Stomach (tissue), 9 donors: ENCODE results near the gene RECQL5. TPM values are rescaled to one million over a fixed set of nuclear protein-coding genes. Genes with fewer than 3 reads are reported as not detected.

Source experiments
- DNase-seq, 2 donors: peaks; one replicate each; pipeline versions ENCODE4 v3.0.0 to v3.0.0-alpha.2; 2013 to 2019
- H3K27ac ChIP-seq, 5 donors: fragments of 200-600 bp in 4 of 5; sonication (generic) in 4 of 5; one replicate each; pipeline ENCODE4 v1.5.1; 2013 to 2019; ENCODE audit warnings: mild to moderate bottlenecking in 1 of 5, moderate library complexity in 1 of 5
- H3K27me3 ChIP-seq, 3 donors: fragments of 200-600 bp; sonication (generic); one replicate each; pipeline ENCODE4 v1.5.1; 2017 to 2019; ENCODE audit warnings: mixed run types in 1 of 3
- H3K36me3 ChIP-seq, 4 donors: fragments of 200-600 bp; sonication (generic); 1 replicate in 3 of 4; 2 replicates in 1 of 4; pipeline ENCODE4 v1.5.1; 2016 to 2019
- H3K4me1 ChIP-seq, 4 donors: fragments of 200-600 bp; sonication (generic); one replicate each; pipeline ENCODE4 v1.5.1; 2016 to 2019
- H3K4me3 ChIP-seq, 4 donors: fragments of 200-600 bp; sonication (generic) in 3 of 4; one replicate each; pipeline ENCODE4 v1.5.1; 2016 to 2019; ENCODE audit warnings: mild to moderate bottlenecking in 1 of 4
- H3K9me3 ChIP-seq, 4 donors: fragments of 200-600 bp; sonication (generic); one replicate each; pipeline ENCODE4 v1.5.1; 2016 to 2019
- EP300 ChIP-seq: sonication (generic); formaldehyde crosslinking; IDR thresholded peaks from one replicate; pipeline ENCODE4 v1.6.1; 2017; ENCODE audit warnings: antibody characterized with exemption
- POLR2A ChIP-seq, 4 donors: fragments of 450-650 bp; IDR thresholded peaks; one replicate each; pipeline ENCODE4 v1.6.1; 2016; ENCODE audit warnings: antibody characterized with exemption in 4 of 4, control low read depth in 2 of 4, mild to moderate bottlenecking in 1 of 4, moderate library complexity in 1 of 4
- POLR2AphosphoS5 ChIP-seq, 3 donors: sonication (generic); formaldehyde crosslinking; IDR thresholded peaks; one replicate each; pipeline ENCODE4 v1.6.1; 2016; ENCODE audit warnings: antibody characterized with exemption in 3 of 3
- WGBS, 5 donors: extraction: QIAGEN DNeasy Blood & Tissue Kit in 3 of 5; methylation state at CpG; one replicate each; pipeline versions ENCODE4 v1.1.5 to v1.1.7; 2013 to 2018; 5-methylcytosine and 5-hydroxymethylcytosine counted together
- intact Hi-C: fragments of 100-400 bp; cut with DNase I; formaldehyde crosslinking; loops from one replicate; pipeline ENCODE4 v1.15.1; 2023; ENCODE audit warnings: low total_unique reads
- polyA plus RNA-seq, 3 donors: library from polyadenylated mRNA; stranded (reverse); fragments of 200-250 nt; gene quantifications; one replicate each; pipeline ENCODE4 v1.2.3, GENCODE V29; 2013
- total RNA-seq, 5 donors: library from RNA; depleted of rRNA; stranded (reverse); fragments of >200 nt; gene quantifications; one replicate each; pipeline versions ENCODE4 v1.1.0 to v1.2.3, GENCODE V29; 2014 to 2016
- TF ChIP-seq, protein P1 (sequence below), 7 experiments: fragments of 450-650 bp in 4 of 7; fragments of 200-600 bp in 3 of 7; sonication (generic) in 3 of 7; IDR thresholded peaks; one replicate each; pipeline ENCODE4 v1.5.1; 2016 to 2019; ENCODE audit warnings: antibody characterized with exemption in 7 of 7, control low read depth in 2 of 7, mild to moderate bottlenecking in 1 of 7
- donor health status: healthy with polysubstance abuse.
- donor health status: Bipolar disorder and iron deficiency.
- donor health status: healthy.

Gene RECQL5
- total and polyA plus RNA-seq, 8 donors = 21.4 to 229 (median 48.7) TPM

DNA sequence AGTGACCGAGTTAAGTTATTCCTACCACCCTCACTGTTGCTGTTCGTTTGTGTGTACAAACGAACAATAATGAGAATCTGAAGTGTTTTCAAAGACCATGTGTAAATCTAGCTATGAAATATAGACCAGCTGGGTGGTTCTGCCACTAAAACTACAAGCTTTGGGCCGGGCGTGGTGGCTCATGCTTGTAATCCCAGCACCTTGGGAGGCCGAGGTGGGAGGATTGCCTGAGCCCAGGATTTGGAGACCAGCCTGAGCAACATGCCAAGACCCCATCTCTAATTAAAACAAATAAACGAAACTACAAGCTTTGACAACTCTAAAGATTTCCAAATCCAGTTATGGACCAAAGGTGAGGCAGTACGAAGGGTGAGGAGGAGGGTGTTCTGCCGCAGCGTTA, 973 bp downstream of the RECQL5 start:
- Histone ChIP-seq H3K27me3 (no peaks in the 10 kb centered on the region), H3K4me3 (peak overlapping the region in 3 of 4 donors; percentile 92 to 94 (median 93)), H3K9me3 (no peaks in the 10 kb centered on the region), H3K4me1 (peaks cover 22 to 51% (median 41%) of the 10 kb centered on the region in 4 donors), H3K36me3 (peaks cover 24 to 65% (median 60%) of the 10 kb centered on the region in 4 donors), H3K27ac (peak overlapping the region in 1 of 5 donors; percentile 95)
- whole genome bisulfite sequencing, 5 donors = 82 to 87% (median 83%) methylated on average over 10 of the region's 10 CpGs
- intact Hi-C loops = loop anchor here (5.0 kb wide), 1 partner anchor 91 kb away; no protein-coding TSS in a partner anchor
- no peak for DNase-seq
- TF ChIP-seq POLR2AphosphoS5 (IDR thresholded peaks at IDR 0.05) (no peak), POLR2A (IDR thresholded peaks at IDR 0.05) (no peak)

DNA sequence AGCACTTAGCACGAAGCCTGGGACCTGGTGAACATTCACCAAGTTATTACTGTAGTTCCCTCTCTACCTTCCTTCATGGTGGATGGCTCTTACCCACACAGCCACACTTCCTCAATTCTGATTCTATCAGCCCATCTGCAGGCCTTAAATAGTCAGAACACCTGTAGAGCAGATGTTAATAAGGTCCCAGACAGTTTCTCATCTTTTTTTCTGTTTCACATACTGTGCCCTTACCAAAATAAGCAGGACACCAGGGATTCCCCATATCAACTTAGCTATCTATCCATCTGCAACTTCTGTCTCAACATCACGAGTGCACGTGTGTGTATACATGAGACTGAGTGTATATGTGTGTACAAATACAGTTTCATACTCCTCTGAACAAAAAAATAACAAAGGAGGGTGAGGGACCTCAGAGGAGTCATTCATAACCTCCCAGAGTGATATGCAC, 2.8 kb downstream of the RECQL5 start:
- intact Hi-C loops = no loop called here
- Histone ChIP-seq H3K4me3 (no peak overlapping the region), H3K9me3 (no peaks in the 10 kb centered on the region), H3K27me3 (no peaks in the 10 kb centered on the region), H3K4me1 (peaks cover 22 to 34% (median 32%) of the 10 kb centered on the region in 4 donors), H3K36me3 (peaks cover 17 to 65% (median 60%) of the 10 kb centered on the region in 4 donors), H3K27ac (no peak overlapping the region)
- 77 to 92% (median 88%) methylated on average over 3 of the region's 3 CpGs for WGBS, 5 donors
- DNase-seq = no peak
- TF ChIP-seq POLR2AphosphoS5 (IDR thresholded peaks at IDR 0.05) (no peak), POLR2A (IDR thresholded peaks at IDR 0.05) (no peak), EP300 (no peak)
- TF ChIP-seq, protein P1, sequence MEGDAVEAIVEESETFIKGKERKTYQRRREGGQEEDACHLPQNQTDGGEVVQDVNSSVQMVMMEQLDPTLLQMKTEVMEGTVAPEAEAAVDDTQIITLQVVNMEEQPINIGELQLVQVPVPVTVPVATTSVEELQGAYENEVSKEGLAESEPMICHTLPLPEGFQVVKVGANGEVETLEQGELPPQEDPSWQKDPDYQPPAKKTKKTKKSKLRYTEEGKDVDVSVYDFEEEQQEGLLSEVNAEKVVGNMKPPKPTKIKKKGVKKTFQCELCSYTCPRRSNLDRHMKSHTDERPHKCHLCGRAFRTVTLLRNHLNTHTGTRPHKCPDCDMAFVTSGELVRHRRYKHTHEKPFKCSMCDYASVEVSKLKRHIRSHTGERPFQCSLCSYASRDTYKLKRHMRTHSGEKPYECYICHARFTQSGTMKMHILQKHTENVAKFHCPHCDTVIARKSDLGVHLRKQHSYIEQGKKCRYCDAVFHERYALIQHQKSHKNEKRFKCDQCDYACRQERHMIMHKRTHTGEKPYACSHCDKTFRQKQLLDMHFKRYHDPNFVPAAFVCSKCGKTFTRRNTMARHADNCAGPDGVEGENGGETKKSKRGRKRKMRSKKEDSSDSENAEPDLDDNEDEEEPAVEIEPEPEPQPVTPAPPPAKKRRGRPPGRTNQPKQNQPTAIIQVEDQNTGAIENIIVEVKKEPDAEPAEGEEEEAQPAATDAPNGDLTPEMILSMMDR (IDR thresholded peaks at IDR 0.05) = no peak

DNA sequence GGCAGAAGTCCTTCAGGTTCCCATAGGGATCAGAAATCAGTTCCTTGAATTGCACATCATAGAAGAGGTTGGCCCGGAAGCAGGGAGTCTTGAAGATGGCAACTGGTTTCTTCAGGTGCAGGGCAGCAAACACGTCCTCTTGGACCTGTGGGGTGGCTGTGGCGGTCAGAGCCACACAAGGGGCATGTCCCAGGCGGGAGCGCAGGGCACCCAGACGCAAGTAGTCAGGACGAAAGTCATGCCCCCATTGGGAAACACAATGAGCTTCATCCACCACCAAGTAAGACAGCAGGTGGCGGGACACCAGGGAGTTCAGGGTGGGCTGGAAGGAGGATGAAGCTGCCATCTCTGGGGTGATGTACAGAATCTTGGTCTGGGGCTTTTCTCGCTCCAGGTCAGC, 4.4 kb downstream of the RECQL5 start:
- no peak overlapping the region for H3K4me3 ChIP-seq
- 92 to 99% (median 97%) methylated on average over 9 of the region's 9 CpGs for WGBS, 5 donors
- no peak overlapping the region for H3K27ac ChIP-seq
- no peak for TF ChIP-seq EP300
- no peak for TF ChIP-seq POLR2AphosphoS5 (IDR thresholded peaks at IDR 0.05)
- TF ChIP-seq, protein P1 (IDR thresholded peaks at IDR 0.05) = no peak
- no peak for TF ChIP-seq POLR2A (IDR thresholded peaks at IDR 0.05)
- no peak for DNase-seq
- H3K27me3 ChIP-seq = no peaks in the 10 kb centered on the region
- H3K9me3 ChIP-seq = no peaks in the 10 kb centered on the region
- intact Hi-C loops = no loop called here
- peaks cover 15 to 71% (median 65%) of the 10 kb centered on the region in 4 donors for H3K36me3 ChIP-seq
- peaks cover 10 to 20% (median 17%) of the 10 kb centered on the region in 4 donors for H3K4me1 ChIP-seq

DNA sequence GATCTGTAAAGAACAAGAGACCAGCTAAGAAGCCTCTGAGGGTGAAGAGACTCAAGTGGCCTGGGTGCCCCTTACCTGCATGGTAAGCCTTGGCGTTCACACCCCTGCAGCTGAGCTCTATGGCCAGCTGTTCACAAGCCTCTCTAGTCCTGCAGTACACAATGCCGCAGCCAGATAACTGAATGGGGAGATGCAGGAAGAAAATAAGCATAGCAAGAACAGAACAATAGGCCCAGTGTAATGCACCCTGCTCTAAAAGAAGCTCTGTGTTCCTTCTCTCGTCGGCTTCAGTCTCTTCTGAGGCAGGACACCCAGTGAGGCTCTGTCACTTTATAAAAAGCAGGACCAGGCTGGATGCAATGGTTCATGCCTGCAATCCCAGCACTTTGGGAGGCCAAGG, 5.4 kb downstream of the RECQL5 start:
- no peak for DNase-seq
- 92 to 95% (median 93%) methylated on average over 4 of the region's 4 CpGs for WGBS, 5 donors
- H3K36me3 ChIP-seq = peaks cover 15 to 78% (median 73%) of the 10 kb centered on the region in 4 donors
- no peak overlapping the region for H3K27ac ChIP-seq
- H3K4me1 ChIP-seq = peaks cover 9 to 17% (median 14%) of the 10 kb centered on the region in 4 donors
- intact Hi-C loops = no loop called here
- H3K27me3 ChIP-seq = no peaks in the 10 kb centered on the region
- TF ChIP-seq, protein P1 (IDR thresholded peaks at IDR 0.05) = no peak
- TF ChIP-seq EP300 (no peak), POLR2AphosphoS5 (IDR thresholded peaks at IDR 0.05) (no peak), POLR2A (IDR thresholded peaks at IDR 0.05) (no peak)
- no peaks in the 10 kb centered on the region for H3K9me3 ChIP-seq
- no peak overlapping the region for H3K4me3 ChIP-seq

DNA sequence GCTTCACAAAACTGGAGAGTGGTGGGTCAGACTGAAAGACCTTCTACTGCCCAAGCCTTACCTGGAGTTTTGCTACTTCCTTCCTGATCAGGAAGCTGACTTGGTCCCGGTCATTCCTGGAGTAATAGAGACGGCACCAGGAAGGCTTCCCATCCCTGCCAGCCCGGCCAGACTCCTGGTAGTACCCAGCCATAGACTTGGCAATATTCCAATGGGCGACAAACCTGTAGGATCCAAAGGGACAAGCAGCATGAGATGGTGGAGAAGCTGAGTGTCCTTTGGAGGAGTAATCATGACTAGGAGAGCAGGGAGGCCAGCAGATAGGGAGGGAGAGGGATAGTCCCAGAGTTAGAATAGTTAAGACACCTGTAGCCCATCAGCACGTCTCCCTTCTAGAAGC, 8.7 kb downstream of the RECQL5 start:
- TF ChIP-seq EP300 = no peak
- no peak for TF ChIP-seq POLR2A (IDR thresholded peaks at IDR 0.05)
- no peak for TF ChIP-seq POLR2AphosphoS5 (IDR thresholded peaks at IDR 0.05)
- TF ChIP-seq, protein P1 (IDR thresholded peaks at IDR 0.05) = no peak
- no peak for DNase-seq
- peaks cover 0 to under 1% (median 0%) of the 10 kb centered on the region in 4 donors for H3K4me1 ChIP-seq

More for the DNA sequence above, 8.7 kb downstream of the RECQL5 start:
- H3K36me3 ChIP-seq = peaks cover 15 to 92% (median 89%) of the 10 kb centered on the region in 4 donors
- H3K9me3 ChIP-seq = no peaks in the 10 kb centered on the region
- H3K4me3 ChIP-seq = no peak overlapping the region
- 74 to 88% (median 80%) methylated on average over 4 to 5 of the region's 5 CpGs for WGBS, 5 donors
- H3K27ac ChIP-seq = no peak overlapping the region
- H3K27me3 ChIP-seq = no peaks in the 10 kb centered on the region
- intact Hi-C loops = no loop called here
